Natural killer cell (primary cell): ENCODE data around the gene STAU1. TPM values are rescaled to one million over a fixed set of nuclear protein-coding genes. Genes with fewer than 3 reads are reported as not detected.

Source experiments
- ATAC-seq, 3 donors: fragments of 150-1000 bp in 2 of 3; fragments of 200-7000 bp in 1 of 3; cut with Tn5 transposase; 1 replicate in 1 of 3; 2 replicates in 2 of 3; pipeline ENCODE4 v1.10.0; 2021; ENCODE audit warnings: mild to moderate bottlenecking in 2 of 3, moderate library complexity in 2 of 3
- DNase-seq, 2 donors: peaks; one replicate each; pipeline versions ENCODE4 v3.0.0 to v3.0.0-alpha.2; 2013 to 2021; ENCODE audit warnings: mixed read lengths in 1 of 2
- H3K27ac ChIP-seq: one replicate; pipeline ENCODE4 v1.5.1; 2013; ENCODE audit warnings: mild to moderate bottlenecking, low read length
- H3K27me3 ChIP-seq: one replicate; pipeline ENCODE4 v1.6.1; 2013; ENCODE audit warnings: low read length; ENCODE audit not compliant: control insufficient read depth, insufficient read depth
- H3K36me3 ChIP-seq: one replicate; pipeline ENCODE4 v1.6.1; 2013; ENCODE audit warnings: low read length; ENCODE audit not compliant: control insufficient read depth, insufficient read depth
- H3K4me1 ChIP-seq: one replicate; pipeline ENCODE4 v1.6.1; 2013; ENCODE audit warnings: low read length; ENCODE audit not compliant: control insufficient read depth, insufficient read depth
- H3K4me3 ChIP-seq: one replicate; pipeline ENCODE4 v1.5.1; 2013; ENCODE audit warnings: low read length
- H3K9me3 ChIP-seq: one replicate; pipeline ENCODE4 v1.6.1; 2013; ENCODE audit warnings: low read length; ENCODE audit not compliant: control insufficient read depth, insufficient read depth
- H3K27ac Mint-ChIP-seq, 2 donors: one replicate each; pipeline ENCODE4 v1.8.0; 2022; ENCODE audit warnings: mild to moderate bottlenecking in 2 of 2, mixed read lengths in 2 of 2, moderate library complexity in 1 of 2
- H3K27me3 Mint-ChIP-seq, 2 donors: one replicate each; pipeline ENCODE4 v1.8.0; 2022; ENCODE audit warnings: low read depth in 2 of 2, mixed read lengths in 2 of 2
- H3K36me3 Mint-ChIP-seq: one replicate; pipeline ENCODE4 v1.8.0; 2022; ENCODE audit warnings: mixed read lengths
- H3K4me1 Mint-ChIP-seq, 2 donors: one replicate each; pipeline ENCODE4 v1.8.0; 2022; ENCODE audit warnings: mixed read lengths in 2 of 2
- H3K4me3 Mint-ChIP-seq: one replicate; pipeline ENCODE4 v1.8.0; 2022; ENCODE audit warnings: mild to moderate bottlenecking, moderate library complexity, mixed read lengths
- H3K9me3 Mint-ChIP-seq, 2 donors: one replicate each; pipeline ENCODE4 v1.8.0; 2022; ENCODE audit warnings: mixed read lengths in 2 of 2
- CTCF ChIP-seq: fragments of 200-600 bp; IDR thresholded peaks from one replicate; pipeline ENCODE4 v1.8.0; 2022; ENCODE audit warnings: antibody characterized with exemption
- WGBS: methylation state at CpG from one replicate; pipeline ENCODE4 v1.1.7; 2013; ENCODE audit warnings: missing lambda C conversion rate; ENCODE audit not compliant: insufficient coverage; 5-methylcytosine and 5-hydroxymethylcytosine counted together
- intact Hi-C: fragments of 100-400 bp; cut with micrococcal nuclease; formaldehyde crosslinking; loops from one replicate; pipeline ENCODE4 v1.14.2; 2022
- total RNA-seq, 4 donors: library from RNA; stranded (reverse); fragments of 120-200 nt in 1 of 4; gene quantifications; one replicate each; pipeline versions ENCODE4 v1.2.3 to v1.2.4, GENCODE V29; 2013 to 2022

Gene STAU1, protein sequence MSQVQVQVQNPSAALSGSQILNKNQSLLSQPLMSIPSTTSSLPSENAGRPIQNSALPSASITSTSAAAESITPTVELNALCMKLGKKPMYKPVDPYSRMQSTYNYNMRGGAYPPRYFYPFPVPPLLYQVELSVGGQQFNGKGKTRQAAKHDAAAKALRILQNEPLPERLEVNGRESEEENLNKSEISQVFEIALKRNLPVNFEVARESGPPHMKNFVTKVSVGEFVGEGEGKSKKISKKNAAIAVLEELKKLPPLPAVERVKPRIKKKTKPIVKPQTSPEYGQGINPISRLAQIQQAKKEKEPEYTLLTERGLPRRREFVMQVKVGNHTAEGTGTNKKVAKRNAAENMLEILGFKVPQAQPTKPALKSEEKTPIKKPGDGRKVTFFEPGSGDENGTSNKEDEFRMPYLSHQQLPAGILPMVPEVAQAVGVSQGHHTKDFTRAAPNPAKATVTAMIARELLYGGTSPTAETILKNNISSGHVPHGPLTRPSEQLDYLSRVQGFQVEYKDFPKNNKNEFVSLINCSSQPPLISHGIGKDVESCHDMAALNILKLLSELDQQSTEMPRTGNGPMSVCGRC
- 10 to 100 TPM; 47.3 to 54.9 (median 49.9) TPM for total RNA-seq
- 31.6 TPM for total RNA-seq (2013)

DNA sequence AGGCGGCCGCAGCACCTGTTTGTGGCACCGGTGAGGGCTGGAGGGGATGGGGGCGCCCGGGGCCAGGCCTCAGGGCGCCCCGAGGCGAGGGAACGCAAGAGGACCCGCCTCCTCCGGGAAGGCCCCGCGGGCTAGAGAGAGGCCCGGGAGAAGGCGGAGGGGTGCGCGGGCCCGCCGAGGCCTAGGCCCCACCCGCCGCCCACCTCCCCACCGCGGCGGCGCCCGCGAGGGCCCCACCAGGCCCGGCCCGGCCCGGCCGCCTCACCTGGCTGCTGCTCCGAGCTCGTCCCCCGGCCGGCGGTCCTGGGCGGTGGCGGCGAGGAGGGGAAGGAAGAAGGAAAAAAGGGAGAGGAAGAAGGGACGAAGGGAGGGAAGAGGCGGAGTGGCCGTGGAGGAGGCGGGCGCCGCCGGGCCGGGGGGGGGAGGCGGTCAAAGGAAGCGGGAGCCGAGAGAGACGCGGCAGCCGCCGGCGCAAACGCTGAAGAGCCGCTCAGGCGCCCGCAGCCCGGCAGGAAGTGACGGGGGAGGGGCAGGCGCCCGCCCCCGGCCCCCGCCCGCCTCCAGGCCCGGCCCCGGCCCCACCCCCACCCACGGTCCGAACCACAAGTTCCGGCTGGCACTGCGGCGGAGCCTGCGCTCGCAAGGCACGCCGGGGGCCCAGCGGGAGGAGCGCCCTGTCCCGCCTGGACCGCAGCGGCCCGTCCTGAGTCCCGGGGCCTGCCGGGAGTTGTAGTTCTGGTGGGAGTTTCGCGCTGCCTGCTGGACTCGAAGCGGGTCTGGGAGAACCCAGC is at the start of gene STAU1:
TSS of gene STAU1 (minus strand) at position 484 of the 791 bp plus-strand sequence. CDS start 22,133 bp downstream, outside the sequence.
- ATAC-seq (peak; percentile 94 to 99 (median 96)), DNase-seq (peak; percentile 92 to 97)
- peaks cover 0 to 3% of the 10 kb centered on the region in 2 donors for H3K27me3 Mint-ChIP-seq
- H3K27ac Mint-ChIP-seq: peak within 1 kb of the TSS; percentile 86
- H3K36me3 ChIP-seq: no peaks in the 10 kb centered on the region
- H3K4me3 ChIP-seq: peak within 1 kb of the TSS; percentile 42
- H3K4me3 Mint-ChIP-seq: peak within 1 kb of the TSS; percentile 92
- H3K9me3 Mint-ChIP-seq: no peaks in the 10 kb centered on the region
- H3K27me3 ChIP-seq: no peaks in the 10 kb centered on the region
- WGBS: under 1% methylated on average over 89 of the region's 89 CpGs
- TF ChIP-seq CTCF: no peak
- H3K4me1 Mint-ChIP-seq: peaks cover 35 to 40% of the 10 kb centered on the region in 2 donors
- intact Hi-C loops: loop anchor here (1.0 to 5.0 kb wide), 3 partner anchors 31 to 141 kb away; partner anchors contain the start of genes CSE1L and DDX27
- peak within 1 kb of the TSS; percentile 82 for H3K27ac ChIP-seq
- no peaks in the 10 kb centered on the region for H3K9me3 ChIP-seq
- H3K36me3 Mint-ChIP-seq: no peaks in the 10 kb centered on the region
- peaks cover 16% of the 10 kb centered on the region for H3K4me1 ChIP-seq

DNA sequence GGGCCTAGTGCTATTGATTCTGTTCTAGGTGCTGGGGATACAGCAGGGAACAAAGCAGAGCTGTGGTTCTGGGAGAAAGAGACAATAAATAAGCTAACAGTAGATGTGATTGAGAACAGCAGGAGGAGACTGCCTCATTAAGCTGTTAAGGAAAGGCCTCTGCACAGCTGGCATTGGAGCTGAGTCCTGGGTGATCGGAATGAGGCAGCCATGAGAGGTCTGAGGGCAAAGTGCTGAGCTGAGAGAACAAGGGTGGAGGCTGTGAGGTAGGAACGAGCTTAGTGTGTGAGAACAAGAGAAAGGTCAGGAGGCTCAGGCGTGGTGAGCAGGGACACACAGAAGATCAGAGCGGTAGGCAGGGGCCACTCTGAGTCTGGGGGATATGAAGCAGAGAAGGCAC is 49.4 kb upstream of the STAU1 start:
- Histone ChIP-seq H3K27me3 (no peaks in the 10 kb centered on the region), H3K4me1 (no peaks in the 10 kb centered on the region), H3K9me3 (no peaks in the 10 kb centered on the region), H3K36me3 (peaks cover 81% of the 10 kb centered on the region), H3K27ac (no peak overlapping the region), H3K4me3 (no peak overlapping the region)
- intact Hi-C loops: no loop called here
- H3K27me3 Mint-ChIP-seq: no peaks in the 10 kb centered on the region
- no peak overlapping the region for H3K27ac Mint-ChIP-seq
- 98% methylated on average over 4 of the region's 4 CpGs for WGBS
- no peak overlapping the region for H3K4me3 Mint-ChIP-seq
- no peak for TF ChIP-seq CTCF
- ATAC-seq (no peak), DNase-seq (no peak)
- H3K9me3 Mint-ChIP-seq: no peaks in the 10 kb centered on the region
- peaks cover 32% of the 10 kb centered on the region for H3K36me3 Mint-ChIP-seq
- H3K4me1 Mint-ChIP-seq: no peaks in the 10 kb centered on the region

GRCh38 chr20:49236301-49236700 is 48.2 kb upstream of the STAU1 start:
- no peaks in the 10 kb centered on the region for H3K27me3 ChIP-seq
- peaks cover 36% of the 10 kb centered on the region for H3K36me3 Mint-ChIP-seq
- H3K9me3 ChIP-seq: no peaks in the 10 kb centered on the region
- H3K4me1 Mint-ChIP-seq: peaks cover under 1 to 2% of the 10 kb centered on the region in 2 donors
- no peaks in the 10 kb centered on the region for H3K27me3 Mint-ChIP-seq
- H3K27ac ChIP-seq: no peak overlapping the region
- H3K4me3 Mint-ChIP-seq: no peak overlapping the region
- no peak overlapping the region for H3K27ac Mint-ChIP-seq
- ATAC-seq (no peak), DNase-seq (no peak)
- TF ChIP-seq CTCF: no peak
- peaks cover 80% of the 10 kb centered on the region for H3K36me3 ChIP-seq
- H3K9me3 Mint-ChIP-seq: no peaks in the 10 kb centered on the region
- 97% methylated on average over 8 of the region's 9 CpGs for WGBS
- no peak overlapping the region for H3K4me3 ChIP-seq
- H3K4me1 ChIP-seq: no peaks in the 10 kb centered on the region
- intact Hi-C loops: no loop called here
